CD4-positive, CD25-positive, alpha-beta regulatory T cell (primary cell): ENCODE measurements around the gene PLEKHG4B. TPM values are rescaled to one million over a fixed set of nuclear protein-coding genes. Genes with fewer than 3 reads are reported as not detected.

Experiments used
- ATAC-seq, 2 donors: fragments of 150-1000 bp; cut with Tn5 transposase; one replicate each; pipeline ENCODE4 v1.10.0; 2021; ENCODE audit warnings: low read depth in 2 of 2, moderate number of reproducible peaks in 2 of 2, moderate library complexity in 1 of 2
- DNase-seq, 3 donors: peaks; one replicate each; pipeline versions ENCODE4 v3.0.0 to v3.0.0-alpha.2; 2012 to 2022; ENCODE audit warnings: mixed read lengths in 1 of 3
- H3K27ac ChIP-seq: one replicate; pipeline ENCODE4 v1.7.0; 2013; ENCODE audit warnings: mild to moderate bottlenecking, low read length; ENCODE audit not compliant: insufficient read depth, poor library complexity, severe bottlenecking
- H3K27me3 ChIP-seq: one replicate; pipeline ENCODE4 v1.7.0; 2013; ENCODE audit warnings: low read length; ENCODE audit not compliant: control insufficient read depth, insufficient read depth
- H3K36me3 ChIP-seq: one replicate; pipeline ENCODE4 v1.7.0; 2013; ENCODE audit warnings: mild to moderate bottlenecking, low read length, moderate library complexity; ENCODE audit not compliant: control insufficient read depth, insufficient read depth
- H3K4me1 ChIP-seq: 2 replicates; pipeline ENCODE4 v1.7.0; 2013; ENCODE audit warnings: mild to moderate bottlenecking, low read length; ENCODE audit not compliant: insufficient read depth, control insufficient read depth, poor library complexity, severe bottlenecking
- H3K4me3 ChIP-seq: one replicate; pipeline ENCODE4 v1.7.0; 2013; ENCODE audit warnings: low read depth, mild to moderate bottlenecking, low read length, moderate library complexity
- H3K9me3 ChIP-seq, 2 experiments: 1 replicate in 1 of 2; 2 replicates in 1 of 2; pipeline ENCODE4 v1.7.0; 2013; ENCODE audit warnings: low read length in 2 of 2, mild to moderate bottlenecking in 1 of 2, moderate library complexity in 1 of 2; ENCODE audit not compliant: control insufficient read depth in 2 of 2
- H3K27ac Mint-ChIP-seq, 3 donors: one replicate each; pipeline ENCODE4 v1.8.0; 2020 to 2022; ENCODE audit warnings: mild to moderate bottlenecking in 3 of 3, mixed read lengths in 3 of 3, moderate library complexity in 2 of 3
- H3K27me3 Mint-ChIP-seq: one replicate; pipeline ENCODE4 v1.8.0; 2022; ENCODE audit warnings: mild to moderate bottlenecking, mixed read lengths
- H3K36me3 Mint-ChIP-seq: one replicate; pipeline ENCODE4 v1.8.0; 2020; ENCODE audit warnings: mixed read lengths
- H3K4me1 Mint-ChIP-seq, 4 donors: one replicate each; pipeline ENCODE4 v1.8.0; 2020 to 2022; ENCODE audit warnings: mixed read lengths in 4 of 4, mild to moderate bottlenecking in 1 of 4
- H3K4me3 Mint-ChIP-seq, 4 donors: one replicate each; pipeline ENCODE4 v1.8.0; 2020 to 2022; ENCODE audit warnings: mild to moderate bottlenecking in 4 of 4, mixed read lengths in 4 of 4, moderate library complexity in 3 of 4
- H3K9me3 Mint-ChIP-seq, 7 donors: one replicate each; pipeline ENCODE4 v1.8.0; 2020 to 2022; ENCODE audit warnings: mixed read lengths in 7 of 7, mild to moderate bottlenecking in 3 of 7, moderate library complexity in 2 of 7
- polyA plus RNA-seq, 4 donors: library from polyadenylated mRNA; unstranded; fragments of 300-500 nt; fragmentation: Illumina TruSeq; gene quantifications; one replicate each; pipeline ENCODE4 v1.2.3, GENCODE V29; 2021
- total RNA-seq: library from RNA; stranded (reverse); gene quantifications from one replicate; pipeline ENCODE4 v1.2.3, GENCODE V29; 2022

PLEKHG4B gene
- total and polyA plus RNA-seq, 5 donors from 2014 or later = not detected

DNA sequence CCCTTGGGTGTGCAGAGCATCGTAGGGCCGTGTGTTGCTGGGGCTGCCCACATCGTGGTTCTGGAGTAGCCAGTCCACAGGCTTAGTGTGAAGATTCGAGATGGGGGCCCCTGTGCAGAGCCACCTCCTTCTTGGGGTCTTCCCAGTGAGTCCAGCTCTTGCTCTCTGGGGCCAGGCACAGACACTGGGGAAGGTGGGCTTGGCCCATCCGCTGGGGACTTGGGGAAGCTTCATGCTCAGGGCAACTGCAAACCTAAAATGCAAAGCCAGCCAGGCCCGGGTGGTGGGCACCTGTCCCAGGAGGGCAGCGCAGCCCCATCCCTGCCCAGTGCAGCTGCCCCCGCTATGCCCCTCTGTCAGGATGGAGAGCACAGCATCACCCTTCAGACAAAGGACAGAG, 53.0 kb downstream of the PLEKHG4B start:
- H3K9me3 ChIP-seq = peaks cover 21 to 25% of the 10 kb centered on the region in 2 experiments
- H3K36me3 ChIP-seq = no peaks in the 10 kb centered on the region
- Mint-ChIP-seq H3K36me3 (no peaks in the 10 kb centered on the region), H3K4me1 (no peaks in the 10 kb centered on the region), H3K27ac (no peak overlapping the region), H3K27me3 (peaks cover 15% of the 10 kb centered on the region), H3K4me3 (no peak overlapping the region), H3K9me3 (peaks cover 3 to 23% (median 6%) of the 10 kb centered on the region in 7 donors)
- no peak for DNase-seq
- ATAC-seq = no peak
- H3K27me3 ChIP-seq = no peaks in the 10 kb centered on the region
- no peaks in the 10 kb centered on the region for H3K4me1 ChIP-seq
- no peak overlapping the region for H3K27ac ChIP-seq
- H3K4me3 ChIP-seq = no peak overlapping the region

DNA sequence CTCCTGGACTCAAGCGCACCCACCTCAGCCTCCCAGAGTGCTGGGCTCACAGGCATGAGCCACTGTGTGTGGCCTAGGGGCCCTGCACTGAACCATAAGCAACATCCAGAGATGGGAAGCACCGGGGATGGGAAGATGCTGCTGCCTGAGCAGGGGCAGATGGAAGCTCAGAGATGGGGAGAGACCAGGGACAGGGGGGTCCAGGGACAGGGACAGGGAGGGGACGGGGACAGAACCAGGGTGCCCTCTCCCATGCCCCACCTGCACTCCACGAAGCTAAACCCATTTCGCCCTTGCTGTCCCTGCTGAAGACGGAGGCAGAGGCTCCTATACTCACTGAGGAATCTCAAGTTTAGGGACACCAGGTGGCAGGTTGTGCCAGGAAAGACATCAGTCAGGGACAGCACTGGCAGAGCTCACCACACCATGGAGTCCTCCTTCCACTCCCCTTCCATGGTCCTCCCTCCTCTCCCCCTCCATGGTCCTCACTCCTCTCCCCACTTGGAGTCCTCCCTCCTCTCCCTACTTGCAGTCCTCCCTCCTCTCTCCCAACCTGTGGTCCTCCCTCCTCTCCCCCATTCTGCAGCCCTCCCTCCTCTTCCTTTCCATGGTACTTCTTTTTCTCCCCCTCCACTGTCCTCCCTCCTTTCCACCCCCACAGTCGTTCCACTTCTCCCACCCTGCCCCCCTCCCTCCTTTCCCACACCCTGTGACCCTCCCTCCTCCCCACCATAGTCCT, 53.8 kb downstream of the PLEKHG4B start:
- H3K27ac ChIP-seq = no peak overlapping the region
- ATAC-seq (no peak), DNase-seq (no peak)
- peaks cover 21 to 25% of the 10 kb centered on the region in 2 experiments for H3K9me3 ChIP-seq
- Mint-ChIP-seq H3K4me1 (no peaks in the 10 kb centered on the region), H3K4me3 (no peak overlapping the region), H3K9me3 (peaks cover 3 to 23% (median 6%) of the 10 kb centered on the region in 7 donors), H3K36me3 (no peaks in the 10 kb centered on the region), H3K27ac (no peak overlapping the region), H3K27me3 (peaks cover 15% of the 10 kb centered on the region)
- no peaks in the 10 kb centered on the region for H3K4me1 ChIP-seq
- H3K27me3 ChIP-seq = no peaks in the 10 kb centered on the region
- no peak overlapping the region for H3K4me3 ChIP-seq
- no peaks in the 10 kb centered on the region for H3K36me3 ChIP-seq

DNA sequence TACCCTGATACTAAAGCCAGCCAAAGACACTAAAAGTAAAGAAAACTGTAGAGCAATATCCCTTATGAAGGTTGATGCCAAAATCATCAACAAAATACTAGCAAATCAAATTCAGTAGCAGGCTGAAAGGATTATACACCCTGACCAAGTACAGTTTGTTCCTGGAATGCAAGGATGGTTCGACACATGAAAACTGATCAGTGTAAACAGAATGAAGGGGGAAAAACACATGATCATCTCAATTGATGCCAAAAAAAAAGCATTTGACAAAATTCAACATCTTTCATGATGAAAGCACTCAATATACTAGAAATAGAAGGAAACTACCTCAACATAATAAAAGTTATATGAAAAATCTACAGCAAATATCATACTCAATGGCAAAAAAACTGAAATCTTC, 55.8 kb downstream of the PLEKHG4B start:
- peaks cover 2 to 23% (median 9%) of the 10 kb centered on the region in 7 donors for H3K9me3 Mint-ChIP-seq
- no peak overlapping the region for H3K27ac Mint-ChIP-seq
- DNase-seq (no peak), ATAC-seq (no peak)
- no peaks in the 10 kb centered on the region for H3K4me1 Mint-ChIP-seq
- Histone ChIP-seq H3K9me3 (peaks cover 21 to 25% of the 10 kb centered on the region in 2 experiments), H3K27ac (no peak overlapping the region), H3K4me3 (no peak overlapping the region), H3K4me1 (no peaks in the 10 kb centered on the region), H3K36me3 (no peaks in the 10 kb centered on the region), H3K27me3 (no peaks in the 10 kb centered on the region)
- no peak overlapping the region for H3K4me3 Mint-ChIP-seq
- no peaks in the 10 kb centered on the region for H3K36me3 Mint-ChIP-seq
- H3K27me3 Mint-ChIP-seq = peaks cover 8% of the 10 kb centered on the region

DNA sequence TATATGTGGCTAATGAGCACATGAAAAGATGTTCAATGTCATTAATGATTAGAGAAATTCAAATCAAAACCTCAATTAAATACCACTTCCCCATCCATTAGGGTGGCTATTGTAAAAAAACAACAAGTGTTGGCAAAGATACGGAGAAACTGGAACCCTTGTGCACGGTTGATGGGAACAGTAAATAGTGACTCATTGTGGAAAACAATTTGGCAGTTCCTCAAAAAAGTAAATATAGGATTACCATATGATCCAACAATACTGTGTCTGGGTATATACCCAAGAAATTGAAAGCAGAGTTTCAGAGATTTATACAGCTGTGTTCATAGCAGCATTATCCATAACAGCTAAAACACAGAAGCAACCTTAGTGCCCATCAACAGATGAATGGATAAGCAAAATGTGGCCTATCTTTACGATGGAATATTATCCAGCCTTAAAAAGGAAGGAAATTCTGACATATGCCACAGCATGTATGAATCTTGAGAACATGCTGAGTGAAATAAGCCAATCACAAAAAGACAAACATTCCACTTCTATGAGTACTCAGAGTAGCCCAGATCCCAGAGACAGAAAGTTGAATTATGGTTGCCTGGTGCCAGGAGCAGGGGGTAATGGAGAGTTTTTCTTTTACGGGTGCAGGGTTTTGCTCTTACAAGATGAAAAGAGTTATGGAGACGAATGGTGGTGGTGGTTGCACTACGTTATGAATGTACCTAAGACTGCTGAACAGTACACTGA, 57.9 kb downstream of the PLEKHG4B start:
- Histone ChIP-seq H3K27me3 (no peaks in the 10 kb centered on the region), H3K4me1 (no peaks in the 10 kb centered on the region), H3K36me3 (no peaks in the 10 kb centered on the region), H3K27ac (no peak overlapping the region), H3K9me3 (peaks cover 21 to 25% of the 10 kb centered on the region in 2 experiments), H3K4me3 (no peak overlapping the region)
- peaks cover 2 to 23% (median 9%) of the 10 kb centered on the region in 7 donors for H3K9me3 Mint-ChIP-seq
- no peak overlapping the region for H3K4me3 Mint-ChIP-seq
- peaks cover 4% of the 10 kb centered on the region for H3K27me3 Mint-ChIP-seq
- no peaks in the 10 kb centered on the region for H3K36me3 Mint-ChIP-seq
- H3K4me1 Mint-ChIP-seq = no peaks in the 10 kb centered on the region
- H3K27ac Mint-ChIP-seq = no peak overlapping the region
- no peak for DNase-seq
- no peak for ATAC-seq

DNA sequence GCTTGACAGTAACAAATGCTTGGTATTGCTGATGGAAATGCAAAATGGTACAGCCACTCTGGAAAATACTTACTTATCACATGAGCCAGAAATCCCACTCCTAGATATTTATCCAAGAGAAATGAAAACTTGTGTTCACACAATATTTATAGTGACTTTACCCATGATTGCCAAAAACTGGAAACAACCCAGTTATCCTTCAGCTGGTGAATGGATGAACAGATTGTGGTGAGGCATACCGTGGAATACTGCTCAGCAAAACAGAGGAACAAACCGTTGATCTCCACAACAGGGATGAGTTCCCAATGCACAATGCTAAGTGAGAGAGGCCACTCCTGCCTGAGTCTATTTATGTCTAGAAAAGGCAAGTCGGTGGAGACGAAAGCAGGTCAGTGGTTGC, 58.8 kb downstream of the PLEKHG4B start:
- H3K27ac Mint-ChIP-seq = no peak overlapping the region
- H3K36me3 Mint-ChIP-seq = no peaks in the 10 kb centered on the region
- no peak overlapping the region for H3K27ac ChIP-seq
- H3K27me3 ChIP-seq = no peaks in the 10 kb centered on the region
- peaks cover 21 to 25% of the 10 kb centered on the region in 2 experiments for H3K9me3 ChIP-seq
- DNase-seq (no peak), ATAC-seq (no peak)
- H3K9me3 Mint-ChIP-seq = peaks cover 2 to 23% (median 5%) of the 10 kb centered on the region in 7 donors
- H3K4me1 ChIP-seq = no peaks in the 10 kb centered on the region
- peaks cover 4% of the 10 kb centered on the region for H3K27me3 Mint-ChIP-seq
- no peaks in the 10 kb centered on the region for H3K36me3 ChIP-seq
- H3K4me3 ChIP-seq = no peak overlapping the region
- no peak overlapping the region for H3K4me3 Mint-ChIP-seq
- H3K4me1 Mint-ChIP-seq = no peaks in the 10 kb centered on the region

DNA sequence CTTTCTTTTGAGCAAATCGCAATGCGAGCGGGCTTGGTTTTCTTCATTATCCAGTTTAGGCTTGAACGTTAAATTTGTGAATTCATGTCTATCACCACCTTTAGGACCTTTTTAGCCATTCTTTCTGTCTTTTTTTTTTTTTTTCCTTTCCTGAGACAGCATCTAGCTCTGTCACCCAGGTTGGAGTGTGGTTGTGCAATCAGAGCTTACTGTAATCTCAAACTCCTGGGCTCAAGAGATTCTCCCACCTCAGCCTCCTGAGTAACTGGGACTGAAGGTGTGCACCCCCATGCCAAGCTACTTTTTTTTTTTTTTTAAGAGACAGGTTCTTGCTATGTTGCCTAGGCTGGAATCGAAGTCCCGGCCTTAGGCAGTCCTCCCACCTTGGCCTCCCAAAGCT, 60.1 kb downstream of the PLEKHG4B start:
- Mint-ChIP-seq H3K27ac (no peak overlapping the region), H3K36me3 (no peaks in the 10 kb centered on the region), H3K9me3 (peaks cover 2 to 19% (median 5%) of the 10 kb centered on the region in 7 donors), H3K27me3 (peaks cover 4% of the 10 kb centered on the region), H3K4me3 (no peak overlapping the region), H3K4me1 (no peaks in the 10 kb centered on the region)
- Histone ChIP-seq H3K4me3 (no peak overlapping the region), H3K9me3 (peaks cover 17 to 19% of the 10 kb centered on the region in 2 experiments), H3K27ac (no peak overlapping the region), H3K4me1 (no peaks in the 10 kb centered on the region), H3K36me3 (no peaks in the 10 kb centered on the region), H3K27me3 (no peaks in the 10 kb centered on the region)
- ATAC-seq (no peak), DNase-seq (no peak)

DNA sequence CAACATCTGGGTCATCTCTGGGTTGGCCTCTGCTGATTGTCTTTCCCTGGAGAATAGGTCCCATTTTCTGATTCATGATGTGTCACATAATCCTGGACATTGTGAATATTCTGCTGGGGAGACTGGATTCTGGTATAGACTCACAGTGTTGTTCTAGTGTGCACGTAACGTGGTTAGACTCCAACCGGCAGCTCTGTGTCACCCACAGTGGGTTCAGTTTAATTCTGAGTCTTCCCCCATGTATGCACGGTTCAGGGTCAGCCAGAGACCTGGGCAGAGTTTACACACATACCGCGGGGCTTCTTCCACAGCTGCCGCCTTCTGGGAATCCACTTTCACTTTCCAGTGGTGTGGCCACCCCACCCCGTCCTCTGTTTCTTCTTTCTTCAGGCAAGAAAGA, 61.3 kb downstream of the PLEKHG4B start:
- peaks cover 0 to 7% (median 4%) of the 10 kb centered on the region in 7 donors for H3K9me3 Mint-ChIP-seq
- H3K27ac Mint-ChIP-seq = no peak overlapping the region
- Histone ChIP-seq H3K27me3 (no peaks in the 10 kb centered on the region), H3K9me3 (peaks cover 6 to 7% of the 10 kb centered on the region in 2 experiments), H3K36me3 (no peaks in the 10 kb centered on the region), H3K27ac (no peak overlapping the region), H3K4me1 (no peaks in the 10 kb centered on the region), H3K4me3 (no peak overlapping the region)
- no peaks in the 10 kb centered on the region for H3K36me3 Mint-ChIP-seq
- H3K27me3 Mint-ChIP-seq = no peaks in the 10 kb centered on the region
- DNase-seq (no peak), ATAC-seq (no peak)
- no peaks in the 10 kb centered on the region for H3K4me1 Mint-ChIP-seq
- no peak overlapping the region for H3K4me3 Mint-ChIP-seq
